Erythroblast (primary cell): ENCODE data around the gene SMTNL2.

Experiments used
- GATA1 ChIP-seq: IDR thresholded peaks from 2 replicates; pipeline ENCODE4 v1.6.1; 2011; ENCODE audit warnings: low read depth, mild to moderate bottlenecking, control low read depth, low read length, moderate library complexity
- POLR2A ChIP-seq: IDR thresholded peaks from 2 replicates; pipeline ENCODE4 v1.6.1; 2011; ENCODE audit warnings: mild to moderate bottlenecking, low read length

GRCh38 chr17:4583782-4584100, 588 bp upstream of the SMTNL2 start:
- TF ChIP-seq POLR2A (no peak), GATA1 (no peak)
